Neutrophil (primary cell): ENCODE data around the gene RNF220.

Source experiments
- H3K27ac ChIP-seq: fragments of 200-600 bp; sonication (generic); 2 replicates; pipeline ENCODE4 v1.5.1; 2016; ENCODE audit warnings: mild to moderate bottlenecking, moderate library complexity
- H3K27me3 ChIP-seq: fragments of 200-600 bp; sonication (generic); 2 replicates; pipeline ENCODE4 v1.6.0; 2016; ENCODE audit warnings: mild to moderate bottlenecking
- H3K36me3 ChIP-seq: fragments of 200-600 bp; sonication (generic); 2 replicates; pipeline ENCODE4 v1.5.1; 2017
- H3K4me1 ChIP-seq, 2 experiments: fragments of 200-600 bp in 1 of 2; sonication (generic) in 1 of 2; 1 replicate in 1 of 2; 2 replicates in 1 of 2; pipeline versions ENCODE4 v1.5.1 to v1.6.1; 2013 to 2016; ENCODE audit warnings: low read depth in 1 of 2, low read length in 1 of 2, mild to moderate bottlenecking in 1 of 2, moderate library complexity in 1 of 2; ENCODE audit not compliant: control insufficient read depth in 1 of 2, insufficient read depth in 1 of 2
- H3K4me3 ChIP-seq, 2 experiments: fragments of 200-600 bp in 1 of 2; sonication (generic) in 1 of 2; 1 replicate in 1 of 2; 2 replicates in 1 of 2; pipeline ENCODE4 v1.5.1; 2013 to 2016; ENCODE audit warnings: low read depth in 1 of 2, low read length in 1 of 2, mild to moderate bottlenecking in 1 of 2, moderate library complexity in 1 of 2
- H3K9me3 ChIP-seq: fragments of 200-600 bp; sonication (generic); 2 replicates; pipeline ENCODE4 v1.5.1; 2016
- TF ChIP-seq, protein P1 (sequence below): fragments of 200-600 bp; sonication (generic); IDR thresholded peaks from 2 replicates; pipeline ENCODE4 v1.5.1; 2016; ENCODE audit warnings: antibody characterized with exemption

Gene RNF220

DNA sequence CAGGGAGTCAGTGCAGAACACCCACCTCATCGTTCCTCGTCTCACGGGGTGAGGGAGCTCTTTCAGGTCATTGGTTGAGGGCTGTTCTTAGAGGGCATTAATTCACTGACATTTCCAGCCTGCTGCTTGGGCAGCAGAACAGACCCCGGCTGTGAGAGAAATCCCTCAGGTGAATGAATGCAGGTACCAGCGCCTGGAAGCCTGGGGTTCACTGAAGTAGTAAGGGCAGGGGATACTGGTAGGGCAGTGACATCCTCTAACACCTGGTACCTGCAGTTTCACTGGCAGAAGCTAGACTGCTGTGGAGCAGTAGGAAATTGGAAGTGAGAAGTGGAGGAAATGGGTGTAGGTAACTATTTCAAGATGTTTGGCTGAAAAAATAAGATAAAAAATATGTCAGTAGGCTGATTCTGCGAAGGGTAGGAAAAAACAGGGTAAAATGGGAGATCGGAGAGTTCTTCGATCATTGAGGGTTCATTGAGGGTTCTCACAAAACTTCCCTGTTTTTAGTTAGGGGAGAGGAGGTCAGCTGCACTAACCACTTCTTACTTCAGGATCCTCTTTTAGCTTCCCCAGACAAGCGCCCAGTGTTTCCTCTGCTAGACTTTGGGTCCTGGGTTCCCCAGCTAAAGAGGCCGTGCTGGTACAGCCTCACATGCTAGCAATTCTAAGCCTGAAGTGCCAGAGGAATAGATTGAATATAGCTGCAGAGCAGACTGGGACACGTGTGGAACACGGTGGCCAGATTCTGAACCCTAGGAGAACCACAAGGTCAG, 55.2 kb downstream of the RNF220 start:
- TF ChIP-seq, protein P1, sequence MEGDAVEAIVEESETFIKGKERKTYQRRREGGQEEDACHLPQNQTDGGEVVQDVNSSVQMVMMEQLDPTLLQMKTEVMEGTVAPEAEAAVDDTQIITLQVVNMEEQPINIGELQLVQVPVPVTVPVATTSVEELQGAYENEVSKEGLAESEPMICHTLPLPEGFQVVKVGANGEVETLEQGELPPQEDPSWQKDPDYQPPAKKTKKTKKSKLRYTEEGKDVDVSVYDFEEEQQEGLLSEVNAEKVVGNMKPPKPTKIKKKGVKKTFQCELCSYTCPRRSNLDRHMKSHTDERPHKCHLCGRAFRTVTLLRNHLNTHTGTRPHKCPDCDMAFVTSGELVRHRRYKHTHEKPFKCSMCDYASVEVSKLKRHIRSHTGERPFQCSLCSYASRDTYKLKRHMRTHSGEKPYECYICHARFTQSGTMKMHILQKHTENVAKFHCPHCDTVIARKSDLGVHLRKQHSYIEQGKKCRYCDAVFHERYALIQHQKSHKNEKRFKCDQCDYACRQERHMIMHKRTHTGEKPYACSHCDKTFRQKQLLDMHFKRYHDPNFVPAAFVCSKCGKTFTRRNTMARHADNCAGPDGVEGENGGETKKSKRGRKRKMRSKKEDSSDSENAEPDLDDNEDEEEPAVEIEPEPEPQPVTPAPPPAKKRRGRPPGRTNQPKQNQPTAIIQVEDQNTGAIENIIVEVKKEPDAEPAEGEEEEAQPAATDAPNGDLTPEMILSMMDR, result no peak
- H3K36me3 ChIP-seq, result no peaks in the 10 kb centered on the region
- peaks cover 10 to 20% of the 10 kb centered on the region in 2 experiments for H3K4me1 ChIP-seq
- no peaks in the 10 kb centered on the region for H3K9me3 ChIP-seq
- peak overlapping the region in 1 of 2 experiments; percentile 23 for H3K4me3 ChIP-seq
- H3K27ac ChIP-seq, result peak overlapping the region; percentile 71
- no peaks in the 10 kb centered on the region for H3K27me3 ChIP-seq

DNA sequence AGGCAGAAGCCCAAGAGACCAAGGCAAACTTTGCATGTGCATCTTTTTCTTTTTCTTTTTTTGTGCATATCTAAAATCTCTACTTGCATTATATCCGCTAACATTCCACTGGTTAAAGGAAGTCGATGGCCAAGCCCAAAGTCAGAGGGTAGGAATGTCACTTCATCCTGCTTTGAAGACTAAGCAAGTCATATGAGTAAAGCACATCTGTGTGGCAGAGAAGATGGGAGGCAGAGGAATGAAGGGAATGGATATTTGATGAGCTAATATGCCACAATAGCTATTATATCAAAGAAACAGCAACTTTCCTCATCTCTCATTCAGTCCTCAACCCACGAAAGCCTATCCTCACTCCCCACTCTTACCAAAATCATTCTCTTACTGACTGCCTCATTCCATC, 59.3 kb downstream of the RNF220 start:
- TF ChIP-seq, protein P1, result no peak
- Histone ChIP-seq H3K9me3 (no peaks in the 10 kb centered on the region), H3K4me1 (peaks cover 10 to 30% of the 10 kb centered on the region in 2 experiments), H3K27me3 (no peaks in the 10 kb centered on the region), H3K27ac (no peak overlapping the region), H3K4me3 (no peak overlapping the region), H3K36me3 (no peaks in the 10 kb centered on the region)

DNA sequence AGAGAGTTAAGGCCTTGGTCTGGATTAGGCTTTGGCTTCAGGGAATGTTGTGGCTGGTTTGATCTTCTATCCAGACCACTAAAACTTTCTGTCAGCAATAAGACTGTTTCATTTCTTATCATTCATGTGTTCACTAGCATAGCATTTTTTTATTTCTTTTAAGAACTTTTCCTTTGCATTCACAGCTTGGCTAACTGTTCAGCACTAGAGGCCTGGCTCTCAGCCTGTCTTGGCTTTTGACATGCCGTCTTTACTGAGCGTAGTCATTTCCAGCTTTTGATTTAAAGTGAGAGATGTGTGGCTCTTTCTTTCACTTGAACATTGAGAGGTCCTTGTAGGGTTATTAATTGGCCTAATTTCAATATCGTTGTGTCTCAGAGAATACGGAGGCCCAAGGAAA, 62.5 kb downstream of the RNF220 start:
- H3K27me3 ChIP-seq, result no peaks in the 10 kb centered on the region

DNA sequence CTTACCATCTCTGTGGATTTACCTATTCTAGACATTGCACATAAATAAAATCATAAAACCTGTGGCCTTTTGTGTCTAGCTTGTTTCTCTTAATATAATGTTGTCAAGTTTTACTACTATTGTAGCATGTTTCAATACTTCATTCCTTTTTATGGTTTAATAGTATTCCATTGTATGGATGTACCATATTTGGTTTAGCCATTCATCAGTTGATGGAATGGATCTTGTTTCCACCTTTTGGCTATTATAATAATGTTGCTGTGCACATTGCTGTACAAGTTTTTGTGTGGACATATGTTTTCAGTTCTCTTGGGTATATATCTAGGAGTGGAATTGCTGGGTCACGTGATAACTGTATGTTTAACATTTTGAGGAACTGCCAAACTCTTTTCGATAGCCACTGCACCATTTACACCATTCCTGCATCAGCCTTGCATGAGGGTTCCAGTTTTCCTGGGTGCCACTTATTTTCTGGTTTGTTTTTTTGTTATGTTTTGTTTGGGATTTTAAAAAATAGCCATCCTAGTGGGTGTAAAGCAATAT, 66.9 kb downstream of the RNF220 start:
- H3K9me3 ChIP-seq, result no peaks in the 10 kb centered on the region
- H3K4me3 ChIP-seq, result no peak overlapping the region
- H3K36me3 ChIP-seq, result no peaks in the 10 kb centered on the region
- TF ChIP-seq, protein P1, result no peak
- peak overlapping the region; percentile 33 for H3K27ac ChIP-seq
- no peaks in the 10 kb centered on the region for H3K27me3 ChIP-seq
- peaks cover 7 to 17% of the 10 kb centered on the region in 2 experiments for H3K4me1 ChIP-seq

More for the DNA sequence above, 62.5 kb downstream of the RNF220 start:
- Histone ChIP-seq H3K4me1 (peaks cover 2 to 21% of the 10 kb centered on the region in 2 experiments), H3K9me3 (no peaks in the 10 kb centered on the region), H3K4me3 (no peak overlapping the region), H3K36me3 (no peaks in the 10 kb centered on the region), H3K27ac (no peak overlapping the region)
- TF ChIP-seq, protein P1, result no peak

DNA sequence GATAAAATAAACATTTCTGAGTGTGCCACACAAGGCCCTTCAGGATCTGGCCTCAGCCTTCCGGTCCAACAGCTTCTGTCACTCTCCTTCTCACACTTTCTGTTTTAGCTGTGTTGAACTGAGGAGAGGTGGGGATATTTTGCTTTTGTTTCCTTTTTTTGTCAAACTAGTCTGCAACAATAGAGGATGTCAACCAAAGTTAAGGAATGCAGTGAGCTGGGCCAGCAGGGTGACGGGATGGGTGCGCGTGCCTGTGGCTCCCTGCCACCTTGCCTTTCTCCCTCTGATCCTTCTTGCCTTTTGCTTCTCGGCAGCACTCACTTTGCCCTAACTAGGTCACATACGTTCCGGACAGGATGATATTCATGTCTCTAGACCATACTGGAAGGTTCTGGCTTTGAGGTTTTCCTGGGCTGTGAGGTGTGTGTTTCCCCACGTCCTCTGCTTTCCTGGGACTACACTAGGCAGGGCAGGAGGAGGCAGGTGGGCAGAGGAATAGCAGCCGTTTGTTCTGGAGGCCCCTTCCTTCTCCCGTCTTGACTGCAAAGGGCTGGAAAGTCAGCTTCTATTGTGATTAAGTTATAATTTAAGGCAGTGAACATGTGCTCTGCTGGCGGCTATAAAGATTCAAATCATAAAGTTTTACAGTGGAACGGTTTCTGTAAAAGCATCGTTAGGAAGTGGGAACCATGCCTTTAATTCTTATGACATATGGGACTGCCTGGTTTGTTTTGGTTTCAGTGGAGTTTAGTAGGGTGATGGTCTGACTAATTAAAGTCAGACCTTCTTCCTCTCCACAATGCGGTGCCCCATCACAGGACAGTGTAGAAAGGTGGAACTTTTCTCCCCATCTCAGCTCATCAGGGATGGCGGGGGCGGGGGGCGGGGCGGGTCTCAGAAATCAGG, 67.8 kb downstream of the RNF220 start:
- peak overlapping the region; percentile 33 for H3K27ac ChIP-seq
- H3K4me3 ChIP-seq, result no peak overlapping the region
- TF ChIP-seq, protein P1, result no peak
- no peaks in the 10 kb centered on the region for H3K27me3 ChIP-seq
- no peaks in the 10 kb centered on the region for H3K36me3 ChIP-seq
- H3K9me3 ChIP-seq, result no peaks in the 10 kb centered on the region
- peaks cover 7 to 17% of the 10 kb centered on the region in 2 experiments for H3K4me1 ChIP-seq
